Measurements from ENCODE around the gene WDR93.

Gene WDR93

GRCh38 chr15:89792106-89792805 is 101.6 kb downstream of the WDR93 start:
- no peak for DNase-seq (ENCODE audit: low read depth)

All from GM04504 (cell line).